H1 (cell line): ENCODE results near the gene DCBLD2. TPM values are rescaled to one million over a fixed set of nuclear protein-coding genes. Genes with fewer than 3 reads are reported as not detected.

Experiments
- CBX5 ChIP-seq: fragments of 300-800, 300-1000 bp; sonication (generic); IDR thresholded peaks from 2 replicates; pipeline ENCODE4 v1.7.1; 2016; ENCODE audit warnings: antibody characterized with exemption, low read length, low read depth
- FOSL1 ChIP-seq: IDR thresholded peaks from 2 replicates; pipeline ENCODE4 v1.6.1; 2011; ENCODE audit warnings: mild to moderate bottlenecking, low read depth, low read length, moderate library complexity; ENCODE audit not compliant: insufficient read depth
- KDM1A ChIP-seq: fragments of 200-600, 300-600 bp; sonication (generic); IDR thresholded peaks from 2 replicates; pipeline ENCODE4 v1.7.1; 2016; ENCODE audit warnings: mild to moderate bottlenecking, low read length, borderline replicate concordance
- KDM4A ChIP-seq: IDR thresholded peaks from one replicate; pipeline ENCODE4 v1.7.1; 2012; ENCODE audit warnings: low read depth, mild to moderate bottlenecking, moderate library complexity, low read length, inconsistent platforms; ENCODE audit not compliant: severe bottlenecking
- PHF8 ChIP-seq: fragments of 200-600 bp; sonication (generic); conservative IDR thresholded peaks from 2 replicates; pipeline ENCODE4 v1.7.1; 2012; ENCODE audit warnings: low read depth, mild to moderate bottlenecking, inconsistent platforms, low read length, moderate library complexity
- SIRT6 ChIP-seq: IDR thresholded peaks from one replicate; pipeline ENCODE4 v1.7.1; 2012; ENCODE audit warnings: low read length, inconsistent platforms
- TBP ChIP-seq: IDR thresholded peaks from 2 replicates; pipeline ENCODE4 v1.6.1; 2011; ENCODE audit warnings: low read depth, low read length, improper control_type of control experiment
- polyA plus RNA-seq, 7 experiments: library from polyadenylated mRNA; depleted of rRNA in 3 of 7; stranded (reverse) in 5 of 7; unstranded in 2 of 7; fragments of >200 nt in 5 of 7; fragments of 200-250 nt in 2 of 7; gene quantifications; 1 replicate in 5 of 7; 2 replicates in 1 of 7; 4 replicates in 1 of 7; pipeline versions ENCODE4 v1.2.1 to v1.2.3, GENCODE V29; 2011 to 2013; ENCODE audit warnings: missing spikeins in 2 of 7, mixed read lengths in 2 of 7
- total RNA-seq: library from RNA; stranded (reverse); fragmentation: NEBNext Ultra II Directional; extraction: Animal tissue kit (Norgen Biotek cat#: 25700); gene quantifications from 2 replicates; pipeline ENCODE4 v1.2.1, GENCODE V29; 2021
- TF ChIP-seq, protein P1 (sequence below): fragments of 300-600 bp; sonication (generic); IDR thresholded peaks from 2 replicates; pipeline ENCODE4 v1.7.1; 2012; ENCODE audit warnings: low read length, moderate library complexity, mild to moderate bottlenecking, inconsistent platforms; ENCODE audit not compliant: insufficient replicate concordance
- TF ChIP-seq, protein P2 (sequence below): IDR thresholded peaks from 2 replicates; pipeline ENCODE4 v1.6.1; 2011; ENCODE audit warnings: low read length, improper control_type of control experiment

The DCBLD2 gene
- total and polyA plus RNA-seq, 2 of the 8 experiments (the other 6 are each of a cell fraction or from before 2014, with no cell fraction given), result 19.6 to 63.8 TPM

DNA sequence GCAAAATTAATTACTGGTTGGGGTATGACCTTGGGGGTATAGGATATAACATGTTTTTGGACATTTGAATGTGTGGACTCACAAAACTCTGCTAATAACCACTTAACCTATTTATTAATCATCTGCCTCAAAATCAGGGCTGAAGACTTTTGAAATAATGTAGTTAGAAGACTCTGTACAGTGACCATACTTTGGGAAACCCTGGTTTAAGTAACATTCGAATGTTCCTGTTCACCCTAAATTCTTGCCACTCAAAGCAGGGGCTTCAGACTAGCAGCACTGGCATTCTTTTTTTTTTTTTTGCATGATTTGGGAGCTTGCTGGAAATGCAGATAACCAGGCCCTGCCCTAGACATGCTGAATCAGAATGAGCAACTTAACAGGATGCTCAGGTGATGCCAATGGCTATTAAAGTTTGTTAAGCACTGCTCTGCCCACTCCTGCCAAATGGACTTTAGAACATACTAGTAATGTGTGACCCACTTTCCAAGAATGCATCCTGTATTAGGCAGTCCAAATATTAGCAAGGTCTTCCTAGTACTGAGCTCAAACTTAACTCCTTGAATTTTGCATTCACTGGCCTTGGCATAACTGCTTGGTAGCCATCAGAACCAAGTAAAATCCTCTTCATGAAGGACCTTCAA lies 151.1 kb downstream of the DCBLD2 start (continued):
- TF ChIP-seq, protein P1, sequence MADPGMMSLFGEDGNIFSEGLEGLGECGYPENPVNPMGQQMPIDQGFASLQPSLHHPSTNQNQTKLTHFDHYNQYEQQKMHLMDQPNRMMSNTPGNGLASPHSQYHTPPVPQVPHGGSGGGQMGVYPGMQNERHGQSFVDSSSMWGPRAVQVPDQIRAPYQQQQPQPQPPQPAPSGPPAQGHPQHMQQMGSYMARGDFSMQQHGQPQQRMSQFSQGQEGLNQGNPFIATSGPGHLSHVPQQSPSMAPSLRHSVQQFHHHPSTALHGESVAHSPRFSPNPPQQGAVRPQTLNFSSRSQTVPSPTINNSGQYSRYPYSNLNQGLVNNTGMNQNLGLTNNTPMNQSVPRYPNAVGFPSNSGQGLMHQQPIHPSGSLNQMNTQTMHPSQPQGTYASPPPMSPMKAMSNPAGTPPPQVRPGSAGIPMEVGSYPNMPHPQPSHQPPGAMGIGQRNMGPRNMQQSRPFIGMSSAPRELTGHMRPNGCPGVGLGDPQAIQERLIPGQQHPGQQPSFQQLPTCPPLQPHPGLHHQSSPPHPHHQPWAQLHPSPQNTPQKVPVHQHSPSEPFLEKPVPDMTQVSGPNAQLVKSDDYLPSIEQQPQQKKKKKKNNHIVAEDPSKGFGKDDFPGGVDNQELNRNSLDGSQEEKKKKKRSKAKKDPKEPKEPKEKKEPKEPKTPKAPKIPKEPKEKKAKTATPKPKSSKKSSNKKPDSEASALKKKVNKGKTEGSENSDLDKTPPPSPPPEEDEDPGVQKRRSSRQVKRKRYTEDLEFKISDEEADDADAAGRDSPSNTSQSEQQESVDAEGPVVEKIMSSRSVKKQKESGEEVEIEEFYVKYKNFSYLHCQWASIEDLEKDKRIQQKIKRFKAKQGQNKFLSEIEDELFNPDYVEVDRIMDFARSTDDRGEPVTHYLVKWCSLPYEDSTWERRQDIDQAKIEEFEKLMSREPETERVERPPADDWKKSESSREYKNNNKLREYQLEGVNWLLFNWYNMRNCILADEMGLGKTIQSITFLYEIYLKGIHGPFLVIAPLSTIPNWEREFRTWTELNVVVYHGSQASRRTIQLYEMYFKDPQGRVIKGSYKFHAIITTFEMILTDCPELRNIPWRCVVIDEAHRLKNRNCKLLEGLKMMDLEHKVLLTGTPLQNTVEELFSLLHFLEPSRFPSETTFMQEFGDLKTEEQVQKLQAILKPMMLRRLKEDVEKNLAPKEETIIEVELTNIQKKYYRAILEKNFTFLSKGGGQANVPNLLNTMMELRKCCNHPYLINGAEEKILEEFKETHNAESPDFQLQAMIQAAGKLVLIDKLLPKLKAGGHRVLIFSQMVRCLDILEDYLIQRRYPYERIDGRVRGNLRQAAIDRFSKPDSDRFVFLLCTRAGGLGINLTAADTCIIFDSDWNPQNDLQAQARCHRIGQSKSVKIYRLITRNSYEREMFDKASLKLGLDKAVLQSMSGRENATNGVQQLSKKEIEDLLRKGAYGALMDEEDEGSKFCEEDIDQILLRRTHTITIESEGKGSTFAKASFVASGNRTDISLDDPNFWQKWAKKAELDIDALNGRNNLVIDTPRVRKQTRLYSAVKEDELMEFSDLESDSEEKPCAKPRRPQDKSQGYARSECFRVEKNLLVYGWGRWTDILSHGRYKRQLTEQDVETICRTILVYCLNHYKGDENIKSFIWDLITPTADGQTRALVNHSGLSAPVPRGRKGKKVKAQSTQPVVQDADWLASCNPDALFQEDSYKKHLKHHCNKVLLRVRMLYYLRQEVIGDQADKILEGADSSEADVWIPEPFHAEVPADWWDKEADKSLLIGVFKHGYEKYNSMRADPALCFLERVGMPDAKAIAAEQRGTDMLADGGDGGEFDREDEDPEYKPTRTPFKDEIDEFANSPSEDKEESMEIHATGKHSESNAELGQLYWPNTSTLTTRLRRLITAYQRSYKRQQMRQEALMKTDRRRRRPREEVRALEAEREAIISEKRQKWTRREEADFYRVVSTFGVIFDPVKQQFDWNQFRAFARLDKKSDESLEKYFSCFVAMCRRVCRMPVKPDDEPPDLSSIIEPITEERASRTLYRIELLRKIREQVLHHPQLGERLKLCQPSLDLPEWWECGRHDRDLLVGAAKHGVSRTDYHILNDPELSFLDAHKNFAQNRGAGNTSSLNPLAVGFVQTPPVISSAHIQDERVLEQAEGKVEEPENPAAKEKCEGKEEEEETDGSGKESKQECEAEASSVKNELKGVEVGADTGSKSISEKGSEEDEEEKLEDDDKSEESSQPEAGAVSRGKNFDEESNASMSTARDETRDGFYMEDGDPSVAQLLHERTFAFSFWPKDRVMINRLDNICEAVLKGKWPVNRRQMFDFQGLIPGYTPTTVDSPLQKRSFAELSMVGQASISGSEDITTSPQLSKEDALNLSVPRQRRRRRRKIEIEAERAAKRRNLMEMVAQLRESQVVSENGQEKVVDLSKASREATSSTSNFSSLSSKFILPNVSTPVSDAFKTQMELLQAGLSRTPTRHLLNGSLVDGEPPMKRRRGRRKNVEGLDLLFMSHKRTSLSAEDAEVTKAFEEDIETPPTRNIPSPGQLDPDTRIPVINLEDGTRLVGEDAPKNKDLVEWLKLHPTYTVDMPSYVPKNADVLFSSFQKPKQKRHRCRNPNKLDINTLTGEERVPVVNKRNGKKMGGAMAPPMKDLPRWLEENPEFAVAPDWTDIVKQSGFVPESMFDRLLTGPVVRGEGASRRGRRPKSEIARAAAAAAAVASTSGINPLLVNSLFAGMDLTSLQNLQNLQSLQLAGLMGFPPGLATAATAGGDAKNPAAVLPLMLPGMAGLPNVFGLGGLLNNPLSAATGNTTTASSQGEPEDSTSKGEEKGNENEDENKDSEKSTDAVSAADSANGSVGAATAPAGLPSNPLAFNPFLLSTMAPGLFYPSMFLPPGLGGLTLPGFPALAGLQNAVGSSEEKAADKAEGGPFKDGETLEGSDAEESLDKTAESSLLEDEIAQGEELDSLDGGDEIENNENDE, result no peak
- TF ChIP-seq, protein P2, sequence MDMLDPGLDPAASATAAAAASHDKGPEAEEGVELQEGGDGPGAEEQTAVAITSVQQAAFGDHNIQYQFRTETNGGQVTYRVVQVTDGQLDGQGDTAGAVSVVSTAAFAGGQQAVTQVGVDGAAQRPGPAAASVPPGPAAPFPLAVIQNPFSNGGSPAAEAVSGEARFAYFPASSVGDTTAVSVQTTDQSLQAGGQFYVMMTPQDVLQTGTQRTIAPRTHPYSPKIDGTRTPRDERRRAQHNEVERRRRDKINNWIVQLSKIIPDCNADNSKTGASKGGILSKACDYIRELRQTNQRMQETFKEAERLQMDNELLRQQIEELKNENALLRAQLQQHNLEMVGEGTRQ, result no peak
- TF ChIP-seq KDM1A (no peak), PHF8 (no peak), FOSL1 (no peak), TBP (no peak), SIRT6 (no peak), CBX5 (no peak), KDM4A (no peak)
